ELF-1 (cell line): ENCODE data around the gene ZNFX1.
"Not testable (repeated sequence)": the region's sequence is repeated elsewhere in the genome, so short reads cannot be mapped to it uniquely, and the experiment has no call there.

Experiments used
- DNase-seq: peaks from one replicate; pipeline ENCODE4 v3.0.0-alpha.2; 2016; ENCODE audit warnings: low read depth, low spot score

ZNFX1 gene

GRCh38 chr20:49216991-49217578, 60.8 kb downstream of the ZNFX1 start:
- peak; percentile 95 for DNase-seq

GRCh38 chr20:49215232-49215631, 62.6 kb downstream of the ZNFX1 start:
- no peak for DNase-seq

GRCh38 chr20:49214571-49214970, 63.3 kb downstream of the ZNFX1 start:
- DNase-seq = no peak

DNA sequence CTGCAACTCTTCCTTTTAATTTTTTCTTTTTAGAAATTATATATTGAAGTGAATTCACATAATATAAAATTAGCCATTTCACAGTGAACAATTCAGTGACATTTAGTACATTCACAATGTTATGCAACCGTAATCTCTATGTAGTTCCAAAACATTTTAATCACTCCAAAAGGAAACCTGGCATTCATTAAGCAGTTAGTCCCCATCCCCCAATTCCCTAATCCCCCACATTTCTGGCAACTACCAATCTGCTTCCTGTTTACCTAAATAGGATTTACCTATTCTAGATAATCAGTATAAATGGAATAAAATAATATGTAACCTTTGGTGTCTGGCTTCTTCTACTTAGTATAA, 67.1 kb downstream of the ZNFX1 start:
- DNase-seq = no peak

- no peak for DNase-seq
Observed at GRCh38 chr20:49210101-49210756, 67.6 kb downstream of the ZNFX1 start.

DNA sequence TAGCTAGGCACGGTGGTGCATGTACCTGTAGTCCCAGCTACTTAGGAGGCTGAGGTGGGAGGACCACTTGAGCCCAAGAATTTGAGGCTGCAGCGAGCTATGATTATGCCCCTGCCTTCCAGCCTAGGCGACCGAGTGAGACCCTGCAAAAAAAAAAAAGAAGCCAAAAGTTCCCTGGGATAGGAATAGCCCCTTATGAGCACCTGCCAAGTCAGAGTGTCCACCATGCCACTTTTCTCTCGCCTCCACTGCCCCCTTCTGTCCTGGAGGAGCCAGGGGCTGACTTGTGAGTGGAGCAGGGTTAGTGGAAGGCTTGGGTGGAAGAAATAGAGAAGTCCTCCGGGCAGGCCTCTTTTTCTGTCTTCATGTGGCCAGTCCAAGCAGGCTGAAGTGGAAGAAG, 70.8 kb downstream of the ZNFX1 start:
- peak; percentile 57 for DNase-seq

DNA sequence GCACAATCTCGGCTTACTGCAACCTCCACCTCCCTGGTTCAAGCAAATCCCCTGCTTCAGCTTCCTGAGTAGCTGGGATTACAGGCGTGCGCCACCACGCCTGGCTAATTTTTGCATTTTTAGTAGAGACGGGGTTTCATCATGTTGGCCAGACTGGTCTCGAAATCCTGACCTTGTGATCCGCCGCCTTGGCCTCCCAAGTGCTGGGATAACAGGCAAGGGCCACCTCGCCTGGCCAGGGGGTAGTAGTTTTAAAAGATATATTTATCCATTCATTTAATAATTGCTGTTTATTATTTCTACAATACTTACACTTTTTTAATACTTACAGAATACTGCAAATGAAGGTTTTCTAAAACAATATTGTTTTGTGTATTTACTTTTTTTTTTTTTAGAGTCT, 74.1 kb downstream of the ZNFX1 start:
- no peak for DNase-seq

GRCh38 chr20:49203011-49203410, 74.8 kb downstream of the ZNFX1 start:
- no peak for DNase-seq

GRCh38 chr20:49199729-49200293, 78.0 kb downstream of the ZNFX1 start:
- DNase-seq = no peak

- DNase-seq = not testable (repeated sequence)
Observed at GRCh38 chr20:49192944-49193518, 84.8 kb downstream of the ZNFX1 start.
